Sigmoid colon (tissue), 4 donors: Measurements from ENCODE around the gene FBXO3.
"Not testable (repeated sequence)": the region's sequence is repeated elsewhere in the genome, so short reads cannot be mapped to it uniquely, and the experiment has no call there.

Source experiments
- CTCF ChIP-seq, 4 experiments: fragments of 450-650 bp in 3 of 4; fragments of 200-600 bp in 1 of 4; IDR thresholded peaks; one replicate each; pipeline ENCODE4 v1.5.1; 2016 to 2019; ENCODE audit warnings: antibody characterized with exemption in 4 of 4, mild to moderate bottlenecking in 3 of 4, moderate library complexity in 2 of 4
- EP300 ChIP-seq, 4 donors: sonication (generic); formaldehyde crosslinking; IDR thresholded peaks; one replicate each; pipeline ENCODE4 v1.6.1; 2017; ENCODE audit warnings: antibody characterized with exemption in 4 of 4
- POLR2A ChIP-seq, 2 donors: fragments of 450-650 bp; IDR thresholded peaks; one replicate each; pipeline ENCODE4 v1.6.1; 2016; ENCODE audit warnings: antibody characterized with exemption in 2 of 2, mild to moderate bottlenecking in 2 of 2, moderate library complexity in 2 of 2

- not testable (repeated sequence) for TF ChIP-seq CTCF, POLR2A, EP300 (IDR thresholded peaks at IDR 0.05)
Observed at GRCh38 chr11:33727539-33727938, 46.8 kb downstream of the FBXO3 start.
